Measurements from ENCODE around the gene ZNF582. TPM values are rescaled to one million over a fixed set of nuclear protein-coding genes. Genes with fewer than 3 reads are reported as not detected.
"Not testable (repeated sequence)": the region's sequence is repeated elsewhere in the genome, so short reads cannot be mapped to it uniquely, and the experiment has no call there.

Gene ZNF582
- total RNA-seq, 1 experiment from 2014 or later: not detected

- H3K4me2 ChIP-seq (ENCODE audit: low read length): no peak overlapping the region
- H2AFZ ChIP-seq (ENCODE audit: low read length): no peak overlapping the region
- intact Hi-C loops (cut with micrococcal nuclease): no loop called here
- no peaks in the 10 kb centered on the region for H3K27me3 ChIP-seq (ENCODE audit: low read length)
- no peaks in the 10 kb centered on the region for H4K20me1 ChIP-seq (ENCODE audit: low read length)
- POLR2A ChIA-PET (ENCODE audit: unreplicated experiment): no interaction called here
- no peaks in the 10 kb centered on the region for H3K4me1 ChIP-seq (ENCODE audit: insufficient read depth, low read length)
- CTCF ChIA-PET: no interaction called here
- peaks cover 58% of the 10 kb centered on the region for H3K9me3 ChIP-seq (ENCODE audit: low read length)
- H3K27ac ChIP-seq (ENCODE audit: low read length): no peak overlapping the region
- no peaks in the 10 kb centered on the region for H3K36me3 ChIP-seq (ENCODE audit: low read depth, low read length)
- DNase-seq (peak; percentile 10), ATAC-seq (no peak)
- H3K4me3 ChIP-seq (ENCODE audit: low read length): no peak overlapping the region
- no TSS peak for BruUV-seq (replicated peaks)
- no peaks in the 10 kb centered on the region for H3K9me2 ChIP-seq (replicated peaks; ENCODE audit: low read length)
- H3F3A ChIP-seq (ENCODE audit: low read length, unreplicated experiment): no peaks in the 10 kb centered on the region
- TF ChIP-seq EZH2 (IDR thresholded peaks at IDR 0.05; ENCODE audit: low read length, unreplicated experiment) (no peak), CTCF (conservative IDR thresholded peaks at IDR 0.05; ENCODE audit: low read depth, low read length) (no peak), EZH2phosphoT487 (IDR thresholded peaks at IDR 0.05; ENCODE audit: borderline replicate concordance, low read length) (no peak)
- H3K9ac ChIP-seq (ENCODE audit: low read length): no peak overlapping the region
- no peaks in the 10 kb centered on the region for H3K79me2 ChIP-seq (ENCODE audit: low read length)
These were observed 51.4 kb downstream of the ZNF582 start for GRCh38 chr19:56341948-56342347.

- H3K27ac ChIP-seq (ENCODE audit: low read length); H3F3A ChIP-seq (ENCODE audit: low read length, unreplicated experiment); H3K9ac ChIP-seq (ENCODE audit: low read length); CTCF ChIA-PET; H2AFZ ChIP-seq (ENCODE audit: low read length); H3K4me1 ChIP-seq (ENCODE audit: insufficient read depth, low read length); H3K36me3 ChIP-seq (ENCODE audit: low read depth, low read length); H3K4me2 ChIP-seq (ENCODE audit: low read length); H4K20me1 ChIP-seq (ENCODE audit: low read length); intact Hi-C loops (cut with micrococcal nuclease); ATAC-seq; DNase-seq; H3K79me2 ChIP-seq (ENCODE audit: low read length); BruUV-seq (replicated peaks); H3K27me3 ChIP-seq (ENCODE audit: low read length); H3K4me3 ChIP-seq (ENCODE audit: low read length); H3K9me2 ChIP-seq (replicated peaks; ENCODE audit: low read length); POLR2A ChIA-PET (ENCODE audit: unreplicated experiment): not testable (repeated sequence)
- H3K9me3 ChIP-seq (ENCODE audit: low read length): peaks cover 46% of the 10 kb centered on the region
These were observed 54.3 kb downstream of the ZNF582 start for GRCh38 chr19:56339031-56339430.

- intact Hi-C loops (cut with micrococcal nuclease): not testable (repeated sequence)
These were observed 56.3 kb downstream of the ZNF582 start for GRCh38 chr19:56337077-56337476.

GRCh38 chr19:56335371-56335770 is 58.0 kb downstream of the ZNF582 start:
- peaks cover 17% of the 10 kb centered on the region; the same call in 1 of the 2 replicates for H3K9me3 ChIP-seq (ENCODE audit: low read length)
- H3K27ac ChIP-seq (ENCODE audit: low read length); H3K4me3 ChIP-seq (ENCODE audit: low read length); POLR2A ChIA-PET (ENCODE audit: unreplicated experiment); intact Hi-C loops (cut with micrococcal nuclease); H4K20me1 ChIP-seq (ENCODE audit: low read length); H3K9ac ChIP-seq (ENCODE audit: low read length); H3F3A ChIP-seq (ENCODE audit: low read length, unreplicated experiment); H3K36me3 ChIP-seq (ENCODE audit: low read depth, low read length); BruUV-seq (replicated peaks); CTCF ChIA-PET; H3K27me3 ChIP-seq (ENCODE audit: low read length); H3K4me2 ChIP-seq (ENCODE audit: low read length); ATAC-seq; H2AFZ ChIP-seq (ENCODE audit: low read length); H3K79me2 ChIP-seq (ENCODE audit: low read length); H3K4me1 ChIP-seq (ENCODE audit: insufficient read depth, low read length); H3K9me2 ChIP-seq (replicated peaks; ENCODE audit: low read length); DNase-seq: not testable (repeated sequence)

More at GRCh38 chr19:56337077-56337476, 56.3 kb downstream of the ZNF582 start:
- H3K9ac ChIP-seq (ENCODE audit: low read length); H3K79me2 ChIP-seq (ENCODE audit: low read length); H3K27ac ChIP-seq (ENCODE audit: low read length); H2AFZ ChIP-seq (ENCODE audit: low read length); H3K36me3 ChIP-seq (ENCODE audit: low read depth, low read length); H4K20me1 ChIP-seq (ENCODE audit: low read length); POLR2A ChIA-PET (ENCODE audit: unreplicated experiment); H3K4me1 ChIP-seq (ENCODE audit: insufficient read depth, low read length); DNase-seq; CTCF ChIA-PET; H3K27me3 ChIP-seq (ENCODE audit: low read length); H3K9me2 ChIP-seq (replicated peaks; ENCODE audit: low read length); H3F3A ChIP-seq (ENCODE audit: low read length, unreplicated experiment); BruUV-seq (replicated peaks); H3K4me3 ChIP-seq (ENCODE audit: low read length); H3K4me2 ChIP-seq (ENCODE audit: low read length); ATAC-seq: not testable (repeated sequence)
- H3K9me3 ChIP-seq (ENCODE audit: low read length): peaks cover 33% of the 10 kb centered on the region; the same call in 1 of the 2 replicates
